Hepatocyte (in vitro differentiated cells): ENCODE results near the gene RPTN. TPM values are rescaled to one million over a fixed set of nuclear protein-coding genes. Genes with fewer than 3 reads are reported as not detected.

ENCODE experiments used
- DNase-seq: peaks from one replicate; pipeline ENCODE4 v3.0.0-alpha.2; 2016; ENCODE audit warnings: low spot score
- H2AFZ ChIP-seq: fragments of 200-600 bp; sonication (generic); 2 replicates; pipeline ENCODE4 v1.6.0; 2016; ENCODE audit warnings: antibody characterized with exemption, mild to moderate bottlenecking
- H3K27ac ChIP-seq: fragments of 200-600 bp; sonication (generic); 2 replicates; pipeline ENCODE4 v1.5.1; 2016; ENCODE audit warnings: mild to moderate bottlenecking
- H3K27me3 ChIP-seq: fragments of 200-600 bp; sonication (generic); 2 replicates; pipeline ENCODE4 v1.6.1; 2016
- H3K36me3 ChIP-seq: fragments of 200-600 bp; sonication (generic); replicated peaks from 2 replicates; pipeline ENCODE4 v1.5.1; 2016; ENCODE audit warnings: low read depth; ENCODE audit not compliant: insufficient read depth
- H3K4me1 ChIP-seq: fragments of 200-600 bp; sonication (generic); 2 replicates; pipeline ENCODE4 v1.5.1; 2016; ENCODE audit warnings: mild to moderate bottlenecking, moderate library complexity; ENCODE audit not compliant: insufficient read depth
- H3K4me2 ChIP-seq: fragments of 200-600 bp; sonication (generic); 2 replicates; pipeline ENCODE4 v1.6.0; 2016
- H3K4me3 ChIP-seq: fragments of 200-600 bp; sonication (generic); 2 replicates; pipeline ENCODE4 v1.5.1; 2016; ENCODE audit warnings: mild to moderate bottlenecking
- H3K79me2 ChIP-seq: fragments of 200-600 bp; sonication (generic); 2 replicates; pipeline ENCODE4 v1.6.0; 2017; ENCODE audit warnings: mild to moderate bottlenecking
- H3K9me2 ChIP-seq: fragments of 200-600 bp; sonication (generic); replicated peaks from 2 replicates; pipeline ENCODE4 v1.6.0; 2017; ENCODE audit warnings: mild to moderate bottlenecking; ENCODE audit not compliant: insufficient read depth
- H3K9me3 ChIP-seq: fragments of 200-600 bp; sonication (generic); 2 replicates; pipeline ENCODE4 v1.5.1; 2016; ENCODE audit warnings: low read depth, mild to moderate bottlenecking
- H4K20me1 ChIP-seq: fragments of 200-600 bp; sonication (generic); 2 replicates; pipeline ENCODE4 v1.6.0; 2016; ENCODE audit warnings: mild to moderate bottlenecking; ENCODE audit not compliant: insufficient read depth, poor library complexity, severe bottlenecking
- CTCF ChIP-seq: fragments of 200-600 bp; sonication (generic); IDR thresholded peaks from 2 replicates; pipeline ENCODE4 v1.5.1; 2016; ENCODE audit warnings: antibody characterized with exemption, mild to moderate bottlenecking; ENCODE audit not compliant: poor library complexity
- EZH2 ChIP-seq: fragments of 200-600 bp; sonication (generic); IDR thresholded peaks from 2 replicates; pipeline ENCODE4 v1.6.1; 2016; ENCODE audit warnings: antibody characterized with exemption, mild to moderate bottlenecking, borderline replicate concordance
- EZH2phosphoT487 ChIP-seq: fragments of 200-600 bp; sonication (generic); IDR thresholded peaks from one replicate; pipeline ENCODE4 v1.6.1; 2018; ENCODE audit warnings: antibody characterized with exemption, mild to moderate bottlenecking, low read depth, moderate library complexity; ENCODE audit not compliant: unreplicated experiment, severe bottlenecking
- WGBS: methylation state at CpG from one replicate; pipeline ENCODE4 v1.1.6; 2016; ENCODE audit warnings: low lambda C conversion rate; ENCODE audit errors: missing lambda C conversion rate; 5-methylcytosine and 5-hydroxymethylcytosine counted together
- polyA plus RNA-seq: library from polyadenylated mRNA; unstranded; fragments of >200 nt; fragmentation: Nextera tagmentation; extraction: Ambion mirVana; gene quantifications from 2 replicates; pipeline ENCODE4 v1.2.1, GENCODE V29; 2016
- total RNA-seq: library from RNA; depleted of rRNA; stranded (reverse); fragments of >200 nt; gene quantifications from 2 replicates; pipeline ENCODE4 v1.2.3, GENCODE V29; 2014

RPTN gene
- total and polyA plus RNA-seq, 2 experiments from 2014 or later: not detected

- no peaks in the 10 kb centered on the region for H4K20me1 ChIP-seq
- peak overlapping the region; percentile 16 for H3K4me3 ChIP-seq
- H2AFZ ChIP-seq: peak overlapping the region; percentile 45
- no peaks in the 10 kb centered on the region for H3K4me1 ChIP-seq
- TF ChIP-seq CTCF: no peak
- no peak for TF ChIP-seq EZH2phosphoT487
- TF ChIP-seq EZH2: no peak
- no peaks in the 10 kb centered on the region for H3K79me2 ChIP-seq
- peaks cover 98% of the 10 kb centered on the region for H3K27me3 ChIP-seq
- H3K9me2 ChIP-seq: no peaks in the 10 kb centered on the region
- H3K9me3 ChIP-seq: no peaks in the 10 kb centered on the region
- 11% methylated on average over 50 of the region's 60 CpGs for WGBS
- peak; percentile 41 for DNase-seq
- no peaks in the 10 kb centered on the region for H3K36me3 ChIP-seq
- no peak overlapping the region for H3K27ac ChIP-seq
- H3K4me2 ChIP-seq: peak overlapping the region; percentile 83
Measured at GRCh38 chr1:152110860-152111514, 48.0 kb downstream of the RPTN start.

GRCh38 chr1:152110365-152110859, 48.6 kb downstream of the RPTN start:
- no peaks in the 10 kb centered on the region for H3K9me2 ChIP-seq
- H3K4me1 ChIP-seq: no peaks in the 10 kb centered on the region
- peak overlapping the region; percentile 45 for H2AFZ ChIP-seq
- H3K79me2 ChIP-seq: no peaks in the 10 kb centered on the region
- peak; percentile 9 for DNase-seq
- TF ChIP-seq EZH2 (peak; percentile 11), CTCF (no peak)
- H3K27me3 ChIP-seq: peaks cover 97% of the 10 kb centered on the region
- H4K20me1 ChIP-seq: no peaks in the 10 kb centered on the region
- peak overlapping the region; percentile 16 for H3K4me3 ChIP-seq
- H3K27ac ChIP-seq: no peak overlapping the region
- no peaks in the 10 kb centered on the region for H3K9me3 ChIP-seq
- H3K4me2 ChIP-seq: peak overlapping the region; percentile 83
- WGBS: 22% methylated on average over 28 of the region's 31 CpGs
- H3K36me3 ChIP-seq: no peaks in the 10 kb centered on the region

- no peak overlapping the region for H3K27ac ChIP-seq
- H3K4me1 ChIP-seq: no peaks in the 10 kb centered on the region
- TF ChIP-seq EZH2: no peak
- TF ChIP-seq CTCF: no peak
- no peak for TF ChIP-seq EZH2phosphoT487
- peak overlapping the region; percentile 83 for H3K4me2 ChIP-seq
- H3K27me3 ChIP-seq: peaks cover 97% of the 10 kb centered on the region
- 50% methylated on average over 4 of the region's 15 CpGs for WGBS
- H3K9me3 ChIP-seq: no peaks in the 10 kb centered on the region
- no peak overlapping the region for H3K4me3 ChIP-seq
- peak overlapping the region; percentile 45 for H2AFZ ChIP-seq
- no peaks in the 10 kb centered on the region for H3K9me2 ChIP-seq
- H3K36me3 ChIP-seq: no peaks in the 10 kb centered on the region
- no peaks in the 10 kb centered on the region for H4K20me1 ChIP-seq
- H3K79me2 ChIP-seq: no peaks in the 10 kb centered on the region
- DNase-seq: no peak
Measured at GRCh38 chr1:152109998-152110294, 49.1 kb downstream of the RPTN start.
